Kidney capillary endothelial cell (primary cell): ENCODE measurements around the gene RBFOX2.
"Not testable (repeated sequence)": the region's sequence is repeated elsewhere in the genome, so short reads cannot be mapped to it uniquely, and the experiment has no call there.

Source experiments
- DNase-seq: peaks from one replicate; pipeline ENCODE4 v3.0.0-alpha.2; 2018; ENCODE audit warnings: low spot score

The RBFOX2 gene

DNA sequence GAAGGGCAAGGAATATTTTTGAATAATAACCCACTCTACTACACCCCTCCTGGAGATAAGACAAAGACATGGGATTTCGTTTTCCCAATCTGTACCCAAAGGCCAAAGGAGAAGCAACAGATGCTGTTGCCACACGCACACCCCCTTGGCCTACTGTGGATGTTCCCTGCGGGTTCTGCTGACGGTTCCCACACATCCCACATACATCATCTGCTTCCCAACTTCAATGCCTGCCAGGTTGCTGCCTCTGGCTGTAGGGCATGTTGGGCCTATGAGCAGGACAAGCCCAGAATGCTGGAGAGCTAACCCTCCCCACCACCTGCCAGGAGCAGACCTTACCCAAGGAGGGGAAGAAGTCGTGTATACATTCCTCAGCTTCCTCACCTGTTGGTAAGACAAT lies 13.6 kb upstream of the RBFOX2 start:
- no peak for DNase-seq

DNA sequence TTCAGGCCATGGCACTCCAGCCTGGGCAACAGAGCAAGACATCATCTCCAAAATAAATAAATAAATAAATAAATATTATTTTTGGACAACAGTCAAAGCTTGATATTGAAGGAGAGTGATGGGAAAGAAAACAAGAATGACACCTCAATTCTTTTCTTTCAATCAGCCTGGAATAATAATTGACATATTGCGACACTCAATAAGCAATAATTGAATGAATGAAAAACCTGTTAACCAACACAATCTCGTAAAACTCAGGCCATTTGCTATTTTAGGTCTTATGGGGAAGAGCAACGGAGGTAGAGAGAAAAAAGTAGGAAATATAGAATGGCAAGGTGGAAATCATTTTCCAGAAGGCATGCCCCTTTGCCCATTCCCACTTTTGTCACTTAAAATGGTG lies 10.5 kb upstream of the RBFOX2 start:
- DNase-seq, result no peak

DNA sequence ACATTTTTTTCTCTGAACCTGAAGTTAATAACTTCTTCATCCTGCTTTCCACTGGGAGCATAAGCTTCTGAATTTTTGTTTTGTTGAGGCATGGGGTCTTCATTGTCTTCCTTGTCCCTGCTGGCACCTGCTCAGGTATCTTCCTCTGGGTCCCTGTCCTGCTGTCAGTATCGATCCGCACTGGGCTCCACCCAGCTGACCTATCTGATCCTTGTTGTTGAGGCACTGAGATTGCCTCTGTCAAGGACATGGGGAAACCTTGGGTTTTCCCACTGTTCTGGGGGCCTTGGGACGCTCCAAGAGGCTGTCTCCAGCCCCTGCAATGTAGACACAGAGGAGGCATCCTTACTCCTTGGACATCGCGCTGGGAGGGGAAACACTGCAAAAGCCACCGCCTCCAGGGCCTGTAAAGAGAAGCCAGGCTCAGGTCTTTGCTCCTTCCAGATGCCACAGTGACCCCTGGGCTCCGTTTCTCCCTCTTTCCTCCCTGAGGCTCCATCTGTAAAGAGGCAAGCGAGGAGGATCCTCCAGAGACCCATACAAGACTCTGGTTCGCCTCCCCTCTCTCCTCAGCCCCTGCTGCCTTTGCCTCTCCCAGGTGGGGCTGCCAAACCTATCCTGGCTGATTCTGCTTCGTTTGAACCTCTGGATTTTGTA lies 8.6 kb upstream of the RBFOX2 start:
- no peak for DNase-seq

DNA sequence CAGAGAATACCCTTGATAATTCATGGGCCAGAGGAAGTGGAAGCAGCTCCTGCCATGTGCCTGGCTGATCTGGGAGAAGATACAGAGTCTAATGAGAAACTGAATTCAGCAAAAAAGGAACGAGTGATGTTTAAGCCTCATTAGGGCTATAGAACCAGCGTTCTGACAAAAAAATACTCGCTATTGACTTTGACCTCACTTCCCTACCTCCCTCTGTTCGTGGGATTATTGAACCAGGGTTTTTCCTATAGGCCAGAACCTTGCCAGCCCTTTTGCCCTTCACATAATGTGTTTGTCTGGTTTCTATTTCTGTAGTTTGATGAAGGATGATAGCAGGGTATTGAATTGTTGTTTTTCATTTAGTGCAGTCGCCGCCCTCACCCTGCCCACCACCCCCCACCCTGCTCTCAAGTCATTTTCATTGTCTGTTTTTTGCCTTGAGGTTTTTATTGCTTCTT lies 7.6 kb upstream of the RBFOX2 start:
- no peak for DNase-seq

DNA sequence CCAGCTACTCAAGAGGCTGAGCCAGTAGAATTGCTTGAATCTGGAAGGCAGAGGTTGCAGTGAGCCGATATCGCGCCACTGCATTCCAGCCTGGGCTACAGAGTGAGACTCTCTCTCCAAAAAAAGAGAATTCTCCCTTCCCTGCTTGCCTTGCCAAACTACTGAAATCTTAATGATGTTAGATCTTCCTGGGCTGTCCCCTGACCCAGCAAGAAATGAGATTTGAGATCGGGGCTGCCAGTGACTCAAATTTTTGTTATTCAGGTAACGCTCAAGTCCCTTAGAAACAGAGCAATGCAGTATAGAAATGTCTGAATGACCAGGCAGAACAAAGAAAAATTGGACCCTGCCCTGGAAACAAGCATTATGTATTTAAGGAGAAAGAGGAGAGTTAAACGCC lies 4.0 kb upstream of the RBFOX2 start:
- DNase-seq, result no peak

DNA sequence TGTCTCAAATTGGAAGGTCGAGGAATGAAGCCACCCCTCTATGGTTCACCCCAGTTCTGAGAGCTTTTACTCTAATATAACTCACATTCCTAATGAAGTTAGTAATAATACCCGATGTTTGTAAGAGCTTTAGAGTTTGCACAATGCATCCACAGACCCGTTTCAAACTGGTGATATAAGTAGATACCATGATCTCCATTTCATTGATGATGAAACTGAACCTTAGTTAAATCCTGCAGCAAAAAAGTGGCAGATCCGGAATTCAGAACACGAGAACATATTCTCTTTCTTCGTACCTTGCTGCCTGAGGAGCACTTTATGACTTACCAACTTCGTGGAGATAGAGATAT lies 757 bp upstream of the RBFOX2 start:
- no peak for DNase-seq

DNA sequence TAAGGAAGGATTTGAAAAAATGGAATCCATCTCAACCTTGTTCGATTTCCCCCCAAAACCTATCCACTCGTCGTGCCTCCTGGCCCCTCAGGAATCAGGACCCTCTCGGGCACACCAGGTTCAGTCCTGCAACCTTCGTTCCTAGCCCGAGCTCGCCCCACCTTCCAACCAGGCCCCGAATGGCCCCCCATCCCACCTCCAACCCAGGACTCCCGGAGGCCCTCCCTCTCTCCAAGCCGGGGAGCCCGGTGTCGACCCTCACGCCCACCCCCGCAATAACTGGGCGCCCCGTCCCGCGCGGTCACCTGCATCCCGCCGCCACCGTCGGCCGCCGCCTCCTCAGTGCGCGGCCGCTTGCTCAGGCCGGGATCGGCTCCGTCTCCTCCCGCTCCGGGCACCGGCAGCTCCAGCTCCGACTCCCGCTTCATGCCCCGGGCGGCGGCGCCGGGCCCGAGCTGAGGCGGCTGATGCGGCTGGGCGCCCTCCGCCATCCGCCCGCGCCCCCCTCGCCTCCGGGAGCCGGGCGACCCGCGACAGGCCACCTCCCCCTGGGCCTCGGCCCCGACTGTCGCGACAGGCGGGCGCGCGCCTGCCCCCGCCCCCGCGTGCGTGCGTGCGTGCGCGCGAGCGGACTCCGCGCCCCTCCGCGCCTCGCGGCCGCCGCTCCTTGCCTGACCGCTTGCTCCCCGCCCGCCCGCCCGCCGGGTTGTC lies 534 bp downstream of the RBFOX2 start:
- DNase-seq, result peak; percentile 45

DNA sequence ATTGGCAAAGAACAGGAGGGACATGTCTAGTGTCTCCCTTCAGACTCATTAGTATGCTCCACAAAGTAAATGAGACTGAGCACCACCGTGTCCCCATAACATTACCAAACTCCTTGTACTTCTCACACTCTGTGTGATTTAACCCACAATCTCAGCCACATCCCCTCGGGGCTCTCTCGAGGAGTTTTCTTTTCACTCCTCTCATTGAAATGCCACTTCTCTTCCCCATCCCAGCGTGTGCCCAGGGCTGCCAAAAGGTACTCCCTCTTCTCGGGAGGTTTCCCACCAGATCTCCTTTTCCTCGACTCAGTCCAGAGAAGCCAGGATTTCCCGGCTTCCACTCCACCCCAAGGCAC lies 1.1 kb downstream of the RBFOX2 start:
- peak; percentile 25 for DNase-seq

DNA sequence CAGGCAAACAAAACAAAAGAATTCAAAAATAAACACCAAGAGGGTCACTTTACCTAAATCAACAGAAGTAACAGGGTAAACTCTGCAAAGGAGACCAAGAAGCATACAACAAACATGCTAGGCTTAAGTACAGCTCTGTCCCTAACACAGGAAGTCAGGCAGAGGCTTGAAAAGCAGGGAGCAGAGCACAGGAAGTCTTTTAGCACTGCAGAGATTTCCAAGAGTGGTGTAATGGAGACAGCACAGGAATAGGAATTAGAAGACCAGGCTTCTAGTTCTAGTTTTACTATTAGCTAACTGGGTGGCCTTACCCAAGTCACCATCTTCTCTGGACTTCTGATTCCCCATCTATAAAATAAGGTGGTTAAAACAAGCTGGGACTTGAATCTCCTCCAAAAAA lies 1.9 kb downstream of the RBFOX2 start:
- DNase-seq, result peak; percentile 49

DNA sequence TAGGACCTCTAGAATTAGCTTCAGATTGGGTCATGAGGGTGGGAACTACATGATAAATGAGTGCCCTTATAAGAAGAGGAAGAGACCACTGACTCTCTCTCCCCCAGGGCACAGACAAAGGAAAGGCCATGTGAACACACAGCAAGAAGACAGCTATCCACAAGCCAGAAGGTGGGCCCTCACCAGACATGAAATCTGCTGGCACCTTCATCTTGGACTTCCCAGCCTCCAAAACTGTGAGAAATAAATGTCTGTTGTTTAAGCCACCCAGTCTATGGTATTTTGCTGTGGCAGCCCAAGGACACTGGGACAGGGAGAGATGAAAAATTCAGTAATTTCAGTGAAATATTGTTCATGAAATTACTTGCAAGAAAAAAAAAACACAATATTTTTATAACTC lies 5.9 kb downstream of the RBFOX2 start:
- no peak for DNase-seq

DNA sequence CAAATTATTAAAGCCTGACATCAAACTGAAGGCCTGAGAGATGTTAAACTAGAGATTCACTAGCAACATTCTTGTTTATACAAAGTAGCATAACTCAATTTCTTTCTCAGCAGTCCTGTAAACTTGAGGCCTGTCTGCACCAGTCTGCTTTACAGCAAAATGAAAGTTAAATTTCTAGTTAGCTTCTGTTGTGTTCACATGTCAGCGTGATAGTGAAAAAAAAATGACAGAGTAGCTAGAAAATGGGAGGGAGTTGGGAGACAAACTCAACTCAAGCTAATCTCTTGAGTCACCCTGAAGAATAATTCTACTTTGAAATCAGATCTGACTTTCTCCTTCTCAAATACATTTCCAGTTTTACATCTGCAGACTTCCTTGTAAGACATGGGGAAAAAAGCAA lies 6.5 kb downstream of the RBFOX2 start:
- no peak for DNase-seq

DNA sequence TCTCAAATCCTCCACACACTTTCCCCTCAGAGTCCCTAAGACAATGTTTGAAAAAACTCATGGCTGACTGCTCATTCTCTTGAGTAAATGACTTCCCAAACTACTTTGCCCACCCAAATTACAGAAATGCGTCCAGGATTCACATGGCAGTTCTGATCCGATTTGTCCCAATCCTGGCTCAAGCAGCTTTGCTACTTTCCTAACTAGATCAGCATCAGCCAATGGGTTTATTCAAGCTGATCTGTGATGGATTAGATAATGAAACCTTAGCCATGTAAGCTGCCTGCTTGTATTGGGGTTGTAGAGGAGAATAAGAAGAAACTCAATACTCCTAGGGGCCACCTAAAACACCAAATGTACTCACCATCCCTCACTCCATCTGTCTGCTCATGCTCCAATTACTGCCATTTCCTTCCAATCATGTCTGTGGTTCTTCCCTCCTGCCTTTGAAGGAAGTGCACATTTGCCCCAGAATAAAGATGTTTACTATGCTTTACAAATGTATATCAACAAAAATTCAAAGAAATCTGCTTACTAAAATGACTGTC lies 6.9 kb downstream of the RBFOX2 start:
- no peak for DNase-seq

DNA sequence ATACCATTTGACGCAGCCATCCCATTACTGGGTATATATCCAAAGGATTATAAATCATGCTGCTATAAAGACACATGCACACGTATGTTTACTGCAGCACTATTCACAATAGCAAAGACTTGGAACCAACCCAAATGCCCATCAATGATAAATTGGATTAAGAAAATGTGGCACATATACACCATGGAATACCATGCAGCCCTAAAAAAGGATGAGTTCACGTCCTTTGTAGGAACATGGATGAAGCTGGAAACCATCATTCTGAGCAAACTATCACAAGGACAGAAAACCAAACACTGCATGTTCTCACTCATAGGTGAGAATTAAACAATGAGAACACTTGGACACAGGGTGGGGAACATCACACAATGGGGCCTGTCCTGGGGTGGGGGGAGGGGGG lies 7.8 kb downstream of the RBFOX2 start:
- not testable (repeated sequence) for DNase-seq

DNA sequence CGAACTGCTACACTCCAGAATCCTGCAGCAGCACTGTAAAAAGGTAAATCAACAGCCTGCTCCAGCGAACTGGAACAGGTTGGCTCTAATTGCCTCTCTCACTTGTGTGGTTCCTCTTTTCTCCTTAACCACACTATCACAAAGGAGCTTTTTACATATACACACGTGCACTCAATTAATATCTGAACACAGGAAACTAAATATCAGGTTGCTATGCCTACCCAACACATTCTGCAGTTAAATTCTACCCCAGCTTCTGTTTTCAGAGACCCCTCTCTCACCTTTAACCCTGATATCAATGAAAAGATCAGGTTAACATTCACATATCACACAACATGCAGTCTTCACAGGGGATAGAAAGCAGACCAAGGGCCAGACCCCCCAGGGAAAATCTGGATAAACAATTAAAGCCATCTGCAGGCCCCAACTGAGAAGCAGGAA lies 11.0 kb downstream of the RBFOX2 start:
- no peak for DNase-seq

DNA sequence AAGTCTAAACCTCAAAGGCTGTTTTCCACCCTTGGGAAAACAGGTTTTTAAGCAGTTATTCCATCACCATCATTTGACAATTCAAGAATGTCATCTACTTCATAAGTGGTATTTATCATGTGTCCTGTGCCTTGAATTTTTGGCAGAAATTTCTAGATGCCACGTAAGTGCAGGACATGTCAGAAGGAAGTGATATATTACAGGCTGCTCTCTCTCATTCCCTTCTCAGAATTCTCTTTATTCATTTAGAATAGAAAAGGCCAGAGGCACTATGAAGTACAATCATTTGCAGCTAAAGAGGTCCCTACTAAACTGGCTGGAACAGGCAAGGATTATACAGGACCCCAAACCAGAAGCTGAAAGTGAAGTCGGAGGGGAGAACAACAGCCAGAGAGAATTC lies 11.9 kb downstream of the RBFOX2 start:
- no peak for DNase-seq

DNA sequence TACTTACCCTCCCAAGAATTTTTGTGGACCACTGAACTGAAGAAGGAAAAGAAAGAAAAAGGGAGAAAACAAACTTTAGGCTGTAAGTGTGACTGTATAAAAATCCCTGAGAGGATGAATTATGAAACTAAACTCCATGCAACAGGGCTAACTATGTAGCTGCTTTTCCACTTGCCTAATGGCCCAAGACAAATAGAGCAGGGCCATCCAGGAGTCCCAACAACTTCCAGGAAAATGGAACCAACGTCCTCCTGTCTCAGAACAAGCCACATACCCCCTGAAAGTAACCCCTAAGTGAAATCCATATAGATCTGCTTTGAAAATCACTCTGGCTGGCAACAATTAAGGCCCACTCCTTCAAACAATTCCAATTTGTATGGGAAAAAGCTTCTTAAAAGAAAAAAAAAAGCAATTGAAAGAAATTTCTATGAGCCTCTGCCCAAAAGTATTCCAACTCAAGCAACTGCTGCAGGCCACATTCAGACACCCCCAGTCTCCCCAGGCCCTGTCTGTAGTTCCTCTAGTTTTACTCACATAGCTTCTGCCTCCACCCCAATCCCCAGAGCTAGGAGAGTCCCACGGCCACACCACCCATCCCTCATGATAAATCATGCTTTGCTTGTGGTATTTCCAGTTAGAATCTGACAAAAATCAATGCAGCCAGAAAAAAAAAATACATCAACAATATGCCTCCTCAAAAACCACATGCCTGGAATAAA lies 12.7 kb downstream of the RBFOX2 start:
- DNase-seq, result no peak

DNA sequence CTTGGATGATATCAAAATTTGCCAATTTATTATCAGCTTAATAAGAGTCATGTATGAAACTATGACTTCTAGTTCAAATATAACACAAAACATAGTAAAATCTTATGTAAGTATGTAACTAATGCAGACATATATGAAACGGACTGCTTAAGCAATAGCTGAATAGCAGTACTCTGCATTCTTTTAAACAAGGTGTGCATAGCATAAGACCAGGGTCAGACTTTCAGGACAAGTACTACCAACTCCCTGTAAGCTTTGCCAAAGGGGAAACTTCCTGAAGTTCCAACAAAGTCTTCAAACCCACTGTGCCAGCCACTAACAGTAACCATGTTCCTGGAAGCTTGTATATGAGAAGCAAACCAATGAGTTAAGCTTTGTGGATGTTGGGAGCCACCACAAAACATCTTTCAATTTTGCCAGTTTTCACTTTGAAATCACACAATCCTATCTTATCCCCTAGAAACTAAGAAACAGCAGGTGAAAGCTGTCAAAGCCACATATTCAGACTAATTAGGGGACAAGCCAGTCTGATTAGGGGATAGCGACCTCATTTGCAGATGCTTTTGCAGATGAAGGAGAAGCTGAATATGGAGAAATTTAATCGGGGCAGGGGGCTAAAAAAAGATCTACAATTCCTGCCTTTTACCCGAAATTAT lies 13.3 kb downstream of the RBFOX2 start:
- DNase-seq, result no peak

DNA sequence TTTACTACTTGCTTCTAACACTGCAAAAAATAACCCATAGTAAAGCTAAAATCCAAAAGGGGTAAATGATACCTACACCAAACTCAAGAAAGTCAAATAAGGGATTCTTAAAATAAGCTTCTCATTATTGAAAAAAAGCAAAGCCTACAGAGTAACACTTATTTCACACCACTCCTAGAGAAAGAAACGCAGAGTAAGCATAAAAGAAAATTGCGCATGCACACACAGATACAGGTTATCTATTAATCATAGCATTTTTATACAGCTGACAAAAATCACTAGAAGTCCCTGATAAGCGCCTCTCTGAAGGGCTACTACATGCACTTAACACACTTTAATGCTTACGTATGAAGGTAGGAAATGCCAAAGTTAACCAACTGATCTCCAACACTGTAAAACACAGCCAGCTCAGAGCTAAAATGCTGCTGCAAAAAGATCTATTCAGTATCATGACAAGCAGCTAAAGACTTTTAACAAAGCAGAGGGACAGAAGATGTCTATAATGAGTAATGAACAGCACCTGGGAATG lies 14.0 kb downstream of the RBFOX2 start:
- DNase-seq, result no peak

DNA sequence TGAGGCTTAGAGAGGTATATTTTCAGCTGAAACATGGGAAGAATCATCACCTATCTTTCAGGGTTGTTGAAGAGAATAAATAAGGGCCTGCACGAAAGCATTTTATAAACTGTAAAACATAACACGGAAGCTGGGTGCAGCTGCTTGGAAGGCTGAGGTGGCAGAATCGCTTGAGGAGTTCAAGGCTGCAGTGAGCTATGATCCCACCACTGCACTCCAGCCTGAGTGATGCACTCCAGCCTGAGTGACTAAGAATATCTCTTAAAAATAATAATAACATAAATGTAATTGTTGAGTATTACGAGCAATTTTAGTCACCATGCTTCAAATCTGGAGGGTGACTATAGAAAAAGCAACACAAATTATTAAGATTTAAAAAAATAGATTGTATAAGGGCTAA lies 16.3 kb downstream of the RBFOX2 start:
- no peak for DNase-seq

DNA sequence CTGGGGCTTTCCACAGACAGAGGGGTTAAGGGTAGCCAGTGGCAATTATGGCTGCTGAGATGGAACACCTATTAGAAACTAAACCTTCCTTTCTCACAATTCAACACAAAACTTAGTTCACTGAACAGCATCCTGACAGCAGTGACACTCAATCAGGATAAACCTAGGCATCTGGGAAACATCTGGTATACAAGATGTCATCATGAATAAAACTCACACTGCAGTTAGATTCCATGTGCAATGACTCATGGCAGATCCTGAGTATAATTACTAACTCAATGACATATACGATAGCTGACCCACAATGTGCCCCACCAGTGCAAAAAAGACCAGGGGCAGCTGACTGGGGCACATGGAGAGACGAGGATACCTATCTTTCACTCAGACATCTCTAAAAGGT lies 17.7 kb downstream of the RBFOX2 start:
- DNase-seq, result peak; percentile 83

DNA sequence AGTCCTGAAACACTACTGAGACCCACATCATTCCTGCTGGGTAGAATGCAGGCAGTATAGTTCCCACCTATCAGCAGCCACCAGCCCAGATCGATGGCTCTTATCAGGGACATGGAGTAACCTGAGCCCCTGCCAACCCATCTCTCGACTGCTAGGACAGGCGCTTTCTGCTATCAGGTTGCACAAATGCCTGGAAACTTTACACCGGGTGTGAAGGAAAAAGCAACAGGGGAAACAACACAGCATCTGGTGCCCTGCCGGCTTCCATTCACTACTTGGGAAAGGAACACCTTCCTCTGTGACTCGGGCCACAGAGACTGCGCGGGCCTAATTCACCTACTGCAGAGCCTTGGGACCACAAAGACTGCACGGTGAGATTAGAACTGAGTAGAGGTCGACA lies 18.5 kb downstream of the RBFOX2 start:
- DNase-seq, result no peak

DNA sequence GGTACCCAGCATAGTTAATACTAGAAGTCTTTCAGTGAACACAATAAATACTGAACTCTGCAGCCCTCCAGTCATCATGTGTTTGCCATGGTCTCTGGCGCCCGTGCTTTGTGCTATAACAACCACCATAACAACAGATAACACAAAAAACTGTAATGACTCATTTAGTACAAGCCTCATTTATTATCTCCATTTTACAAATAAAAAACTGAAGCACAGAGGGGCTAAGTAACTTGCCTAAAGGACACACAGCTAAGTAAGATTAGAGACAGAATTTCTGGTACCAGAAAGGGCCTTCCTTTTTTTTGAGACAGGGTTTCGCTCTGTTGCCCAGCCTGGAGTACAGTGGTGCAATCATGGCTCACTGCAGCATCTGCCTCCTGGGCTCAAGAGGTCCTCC lies 19.5 kb downstream of the RBFOX2 start:
- DNase-seq, result no peak
